HG02763 (cell line): ENCODE measurements around the gene ZYG11B.
"Not testable (repeated sequence)": the region's sequence is repeated elsewhere in the genome, so short reads cannot be mapped to it uniquely, and the experiment has no call there.

Experiments
- ATAC-seq: cut with Tn5 transposase; IDR thresholded peaks from one replicate; pipeline ENCODE4 v1.9.1; 2021; ENCODE audit warnings: mild to moderate bottlenecking, moderate library complexity; ENCODE audit not compliant: unreplicated experiment

ZYG11B gene

GRCh38 chr1:52726265-52727113 lies at the start of gene ZYG11B:
Gene ZYG11B, plus strand, starts transcription at chr1:52726453. Its CDS starts 201 bp downstream, at chr1:52726654.
- ATAC-seq, result peak; percentile 96

GRCh38 chr1:52677076-52677806 lies 49.0 kb upstream of the ZYG11B start:
- ATAC-seq, result no peak

- no peak for ATAC-seq
Measured at GRCh38 chr1:52679048-52679447, 47.2 kb upstream of the ZYG11B start.

- no peak for ATAC-seq
Measured at GRCh38 chr1:52679498-52679897, 46.8 kb upstream of the ZYG11B start.

- ATAC-seq, result no peak
Measured at GRCh38 chr1:52680353-52680752, 45.9 kb upstream of the ZYG11B start.

GRCh38 chr1:52681136-52681535 lies 45.1 kb upstream of the ZYG11B start:
- no peak for ATAC-seq

GRCh38 chr1:52683367-52683940 lies 42.8 kb upstream of the ZYG11B start:
- no peak for ATAC-seq

GRCh38 chr1:52684545-52684944 lies 41.7 kb upstream of the ZYG11B start:
- ATAC-seq, result no peak

GRCh38 chr1:52686261-52686751 lies 39.9 kb upstream of the ZYG11B start:
- peak; percentile 48 for ATAC-seq

GRCh38 chr1:52686830-52687229 lies 39.4 kb upstream of the ZYG11B start:
- no peak for ATAC-seq

- no peak for ATAC-seq
Measured at GRCh38 chr1:52691821-52692220, 34.4 kb upstream of the ZYG11B start.

GRCh38 chr1:52692697-52693096 lies 33.6 kb upstream of the ZYG11B start:
- no peak for ATAC-seq

GRCh38 chr1:52693351-52693750 lies 32.9 kb upstream of the ZYG11B start:
- ATAC-seq, result not testable (repeated sequence)

- ATAC-seq, result no peak
Measured at GRCh38 chr1:52693843-52694242, 32.4 kb upstream of the ZYG11B start.

GRCh38 chr1:52695627-52696026 lies 30.6 kb upstream of the ZYG11B start:
- no peak for ATAC-seq

GRCh38 chr1:52697795-52698674 lies 28.2 kb upstream of the ZYG11B start, which contains the start of gene COA7:
Gene COA7, minus strand, starts transcription at chr1:52698347. Its CDS starts 21 bp downstream, at chr1:52698326.
- ATAC-seq, result peak; percentile 48

GRCh38 chr1:52702886-52703787 lies 23.1 kb upstream of the ZYG11B start:
- peak; percentile 82 for ATAC-seq

GRCh38 chr1:52706136-52706670 lies 20.1 kb upstream of the ZYG11B start:
- no peak for ATAC-seq
